ENCODE results near the gene PKNOX2.

GRCh38 chr11:125182573-125182972 lies 18.0 kb downstream of the PKNOX2 start:
- TF ChIP-seq POLR2A (IDR thresholded peaks at IDR 0.05; ENCODE audit: control extremely low read depth in 1 of 2, low read depth in 2 of 2, low read length in 2 of 2) = no peak
- no peak for TF ChIP-seq POLR2AphosphoS5 (IDR thresholded peaks at IDR 0.05; ENCODE audit: low read depth, low read length)
- no peak for TF ChIP-seq CTCF (IDR thresholded peaks at IDR 0.05; ENCODE audit: control extremely low read depth in 1 of 3, insufficient read depth in 1 of 3, low read depth in 1 of 3, low read length in 3 of 3)
- no peak for TF ChIP-seq RNF2 (IDR thresholded peaks at IDR 0.05; ENCODE audit: borderline replicate concordance, low read depth, low read length, missing control alignments, poor library complexity, severe bottlenecking)
- no peak for TF ChIP-seq SP1 (IDR thresholded peaks at IDR 0.05; ENCODE audit: low read depth, low read length)
- no peak for TF ChIP-seq JUN (IDR thresholded peaks at IDR 0.05; ENCODE audit: low read depth, low read length)
- TF ChIP-seq PHF8 (conservative IDR thresholded peaks at IDR 0.05; ENCODE audit: low read depth, low read length) = no peak
- no peak for TF ChIP-seq CREB1 (IDR thresholded peaks at IDR 0.05)
- no peak for TF ChIP-seq EP300 (IDR thresholded peaks at IDR 0.05; ENCODE audit: borderline replicate concordance in 1 of 2, low read depth in 2 of 2, low read length in 2 of 2)
- TF ChIP-seq EZH2 (IDR thresholded peaks at IDR 0.05; ENCODE audit: low read depth, low read length, severe bottlenecking) = no peak
- no peak for TF ChIP-seq KDM5A (IDR thresholded peaks at IDR 0.05; ENCODE audit: low read length)
- no peak for TF ChIP-seq MAX (IDR thresholded peaks at IDR 0.05)
- TF ChIP-seq BCL11A (IDR thresholded peaks at IDR 0.05; ENCODE audit: low read depth in 2 of 2, low read length in 2 of 2) = no peak

Measured in H1 (cell line).